NCI-H1417 treated with DMSO at 0.1 percent for 48 hours (cell line): Measurements from ENCODE around the gene SRA1.
"Not testable (repeated sequence)": the region's sequence is repeated elsewhere in the genome, so short reads cannot be mapped to it uniquely, and the experiment has no call there.

Experiments used
- DNase-seq: peaks from one replicate; lab custom pipeline; 2025; lab: John Stamatoyannopoulos, UW

Gene SRA1

DNA sequence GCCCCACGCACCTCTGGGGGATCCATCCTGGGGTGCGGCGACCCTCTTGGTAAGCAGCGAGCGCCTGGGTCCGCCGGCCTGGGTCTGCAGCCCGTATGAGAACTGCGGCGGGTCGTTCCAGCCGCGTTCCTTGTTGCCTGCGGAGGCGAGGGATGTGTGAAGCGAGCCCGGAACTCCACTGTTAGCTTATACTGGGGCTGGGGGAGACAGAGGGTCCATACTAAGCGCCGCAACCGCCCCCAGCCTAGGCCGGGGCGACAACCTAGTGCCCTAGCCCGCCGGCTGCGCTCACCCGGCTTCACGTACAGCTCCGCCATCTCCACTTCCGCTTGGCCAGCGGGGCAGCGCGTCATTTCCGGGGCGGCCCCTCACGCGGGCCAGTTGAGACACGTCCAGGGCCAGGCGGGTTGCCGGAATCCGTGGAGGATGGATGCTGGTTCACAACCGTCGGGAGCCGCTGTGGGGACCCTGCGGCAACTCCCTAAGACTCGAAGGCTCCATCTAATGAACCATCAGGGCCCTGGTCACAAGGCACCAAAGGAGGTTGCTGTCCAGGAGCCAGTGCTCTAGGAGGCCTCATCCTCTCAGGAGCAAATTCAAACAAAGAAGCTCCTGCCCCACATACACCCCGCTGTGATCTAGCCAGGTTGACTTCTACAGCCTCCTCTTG, at the start of gene SRA1:
Gene SRA1, minus strand, starts transcription at position 338 of the 670 bp plus-strand sequence. Its CDS starts 21 bp downstream, at position 317.
- DNase-seq = peak; percentile 49

GRCh38 chr5:140607031-140607430, 49.8 kb upstream of the SRA1 start:
- DNase-seq = no peak

DNA sequence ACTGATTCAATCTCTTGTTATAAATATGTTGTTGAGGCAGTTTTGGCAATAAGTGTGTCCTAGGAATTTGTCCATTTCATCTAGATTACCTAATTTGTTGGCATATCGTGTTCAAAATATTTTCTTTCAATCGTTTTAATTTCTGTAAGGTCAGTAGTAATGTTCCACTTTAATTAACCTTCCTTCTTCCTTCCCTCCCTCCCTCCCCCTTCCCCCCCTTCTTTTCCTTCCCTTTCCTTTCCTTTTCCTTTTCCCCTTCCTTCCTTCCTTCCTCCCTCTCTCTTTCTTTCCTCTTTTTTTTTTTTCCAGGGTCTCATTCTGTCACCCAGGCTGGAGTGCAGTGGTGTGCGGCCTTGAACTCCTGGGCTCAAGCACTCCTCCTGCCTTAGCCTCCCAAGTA, 48.6 kb upstream of the SRA1 start:
- DNase-seq = no peak

GRCh38 chr5:140603734-140604133, 46.5 kb upstream of the SRA1 start:
- no peak for DNase-seq

DNA sequence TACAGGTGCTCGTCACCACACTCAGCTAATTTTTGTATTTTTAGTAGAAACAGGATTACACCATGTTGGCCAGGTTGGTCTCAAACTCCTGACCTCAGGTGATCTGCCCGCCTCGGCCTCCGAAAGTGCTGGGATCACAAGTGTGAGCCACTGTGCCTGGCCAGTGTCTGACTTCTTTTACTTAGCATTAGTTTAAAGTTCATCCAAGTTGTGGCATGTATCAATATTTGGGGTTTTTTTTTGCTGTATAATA, 46.1 kb upstream of the SRA1 start:
- not testable (repeated sequence) for DNase-seq

- DNase-seq = no peak
Observed at GRCh38 chr5:140602147-140602546, 44.9 kb upstream of the SRA1 start.

DNA sequence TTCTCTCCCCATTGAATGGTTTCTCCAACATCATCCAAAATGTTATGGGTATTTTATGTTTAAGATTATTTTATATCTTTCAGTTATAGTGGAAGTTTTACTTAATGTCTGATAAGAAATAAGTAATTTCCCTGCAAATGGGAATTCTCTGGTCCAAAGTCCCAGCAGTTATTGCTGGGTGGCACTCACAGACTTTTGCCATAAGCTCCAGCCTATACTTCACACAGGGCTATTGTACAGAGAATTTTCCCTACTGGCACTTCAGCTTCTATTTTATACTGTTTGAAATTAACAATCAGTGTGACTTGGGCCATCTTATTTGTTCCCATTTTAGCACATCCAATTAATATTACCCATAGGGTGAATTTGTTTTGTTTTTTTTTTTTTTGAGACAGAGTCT, 42.8 kb upstream of the SRA1 start:
- DNase-seq = no peak

GRCh38 chr5:140598836-140599235, 41.6 kb upstream of the SRA1 start:
- DNase-seq = no peak

DNA sequence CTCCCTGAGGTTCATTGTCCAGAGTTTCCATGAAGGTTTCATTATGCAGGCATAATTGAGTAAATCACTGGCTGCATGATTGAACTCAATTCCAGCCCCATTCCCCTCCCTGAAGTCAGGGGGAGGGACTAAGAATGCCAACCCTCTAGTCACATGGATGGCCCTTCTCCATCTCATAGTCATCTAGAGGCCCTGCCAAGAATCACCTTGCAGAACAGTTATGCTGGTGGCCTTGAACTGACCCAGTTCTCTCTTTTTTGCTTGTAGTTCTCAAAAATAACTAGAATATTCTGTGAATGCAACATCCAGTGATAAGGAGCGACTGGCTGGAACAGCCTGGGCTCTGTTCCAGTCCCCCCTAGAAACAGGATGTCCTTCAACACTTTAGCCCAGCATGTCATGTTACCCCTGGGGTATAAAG, 39.1 kb upstream of the SRA1 start:
- no peak for DNase-seq

GRCh38 chr5:140595538-140596300, 38.4 kb upstream of the SRA1 start:
- no peak for DNase-seq

DNA sequence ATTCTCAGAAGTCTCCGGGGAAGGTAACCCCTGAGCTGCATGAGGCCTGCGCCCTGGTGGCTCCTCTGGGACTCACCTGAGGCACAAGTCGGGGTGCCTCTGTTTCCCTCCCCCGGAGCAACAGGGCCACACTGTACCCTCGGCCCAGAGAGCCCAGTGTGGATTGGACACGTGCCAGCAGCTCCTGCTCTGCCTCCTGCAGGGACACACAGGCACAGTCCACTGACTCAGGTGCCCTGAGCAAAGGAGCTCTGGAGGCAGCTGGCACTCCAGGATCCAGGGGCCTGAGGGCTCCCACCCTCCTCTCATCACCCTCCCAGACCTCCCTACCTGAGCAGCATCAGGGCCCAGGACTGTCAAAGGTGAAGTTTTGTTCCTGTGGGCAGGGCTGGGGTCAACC, 36.9 kb upstream of the SRA1 start:
- no peak for DNase-seq

DNA sequence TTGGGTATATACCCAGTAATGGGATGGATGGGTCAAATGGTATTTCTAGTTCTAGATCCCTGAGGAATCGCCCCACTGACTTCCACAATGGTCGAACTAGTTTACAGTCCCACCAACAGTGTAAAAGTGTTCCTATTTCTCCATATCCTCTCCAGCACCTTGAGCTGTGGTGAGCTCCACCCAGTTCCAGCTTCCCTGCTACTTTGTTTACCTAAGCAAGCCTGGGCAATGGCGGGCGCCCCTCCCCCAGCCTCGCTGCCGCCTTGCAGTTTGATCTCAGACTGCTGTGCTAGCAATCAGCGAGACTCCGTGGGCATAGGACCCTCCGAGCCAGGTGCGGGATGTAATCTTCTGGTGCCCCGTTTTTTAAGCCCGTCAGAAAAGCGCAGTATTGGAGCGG, 35.8 kb upstream of the SRA1 start:
- not testable (repeated sequence) for DNase-seq

GRCh38 chr5:140591747-140592372, 34.6 kb upstream of the SRA1 start:
- DNase-seq = no peak

DNA sequence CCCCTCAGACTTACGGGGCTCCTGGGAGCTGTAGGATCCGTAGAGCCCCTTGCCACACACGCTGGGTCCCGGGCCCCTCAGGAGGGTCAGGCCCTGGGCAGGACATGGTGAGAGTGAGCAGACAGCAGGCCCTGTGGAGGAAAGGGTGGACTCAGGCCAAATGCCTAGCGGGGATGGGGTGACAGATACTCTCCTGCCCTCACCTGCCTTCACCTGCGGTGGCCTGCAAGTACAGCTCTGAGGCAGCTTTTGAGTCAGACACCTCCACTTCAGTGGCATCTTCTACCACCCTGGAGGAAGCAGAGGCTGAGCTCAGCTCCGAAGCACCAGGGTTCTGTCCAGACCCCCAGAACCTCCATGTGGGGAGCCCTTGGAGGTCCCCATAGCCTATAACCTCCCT, 33.6 kb upstream of the SRA1 start:
- DNase-seq = no peak

DNA sequence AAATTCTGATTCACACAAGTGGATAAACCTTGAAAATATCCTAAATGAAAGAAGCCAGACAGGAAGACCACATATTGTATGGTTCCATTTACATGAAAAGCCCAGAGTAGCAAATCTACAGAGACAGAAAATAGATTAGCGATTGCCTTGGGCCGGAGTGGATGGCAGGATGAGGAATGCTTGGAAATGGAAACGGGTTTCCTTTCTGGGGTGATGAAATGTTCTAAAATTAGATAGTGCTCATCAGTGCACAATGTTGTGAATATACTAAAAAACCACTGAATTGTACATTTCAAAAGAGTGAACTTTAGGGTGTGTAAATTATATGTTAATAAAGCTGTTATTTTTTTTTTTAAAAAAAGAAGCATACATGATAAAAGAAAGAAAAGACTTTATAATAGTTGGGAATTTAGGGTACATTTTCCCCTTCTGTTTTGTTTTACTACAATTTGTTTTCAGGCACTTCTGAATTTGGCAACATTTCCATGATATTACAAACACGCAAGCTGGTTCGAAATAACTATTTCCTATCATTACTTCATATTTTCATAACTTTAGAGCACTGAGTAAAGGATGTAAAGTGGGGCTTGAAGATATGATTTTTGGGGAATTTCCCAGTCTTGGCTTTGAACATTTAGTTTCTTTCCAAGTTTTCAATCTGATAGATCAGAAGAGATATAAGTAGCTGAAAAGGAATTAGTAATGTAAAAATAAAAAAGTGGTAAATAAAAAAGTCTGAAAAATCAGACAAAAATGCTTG, 31.2 kb upstream of the SRA1 start:
- DNase-seq = no peak

DNA sequence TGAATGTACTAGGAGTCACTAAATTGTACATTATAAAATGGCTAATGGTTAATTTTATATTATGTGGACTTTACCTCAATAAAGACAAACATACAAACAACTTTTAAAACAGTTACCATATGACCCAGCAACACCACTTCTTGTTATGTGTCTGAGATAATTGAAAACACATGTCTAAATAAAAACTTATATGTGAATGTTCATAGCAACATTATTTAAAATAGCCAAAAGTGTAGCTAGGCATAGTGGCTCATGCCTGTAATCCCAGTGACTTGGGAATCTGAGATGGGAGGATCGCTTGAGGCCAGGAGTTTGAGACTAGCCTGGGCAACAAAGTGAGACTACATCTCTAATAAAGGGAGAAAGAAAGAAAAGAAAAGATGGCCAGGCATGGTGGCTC, 30.2 kb upstream of the SRA1 start:
- no peak for DNase-seq

DNA sequence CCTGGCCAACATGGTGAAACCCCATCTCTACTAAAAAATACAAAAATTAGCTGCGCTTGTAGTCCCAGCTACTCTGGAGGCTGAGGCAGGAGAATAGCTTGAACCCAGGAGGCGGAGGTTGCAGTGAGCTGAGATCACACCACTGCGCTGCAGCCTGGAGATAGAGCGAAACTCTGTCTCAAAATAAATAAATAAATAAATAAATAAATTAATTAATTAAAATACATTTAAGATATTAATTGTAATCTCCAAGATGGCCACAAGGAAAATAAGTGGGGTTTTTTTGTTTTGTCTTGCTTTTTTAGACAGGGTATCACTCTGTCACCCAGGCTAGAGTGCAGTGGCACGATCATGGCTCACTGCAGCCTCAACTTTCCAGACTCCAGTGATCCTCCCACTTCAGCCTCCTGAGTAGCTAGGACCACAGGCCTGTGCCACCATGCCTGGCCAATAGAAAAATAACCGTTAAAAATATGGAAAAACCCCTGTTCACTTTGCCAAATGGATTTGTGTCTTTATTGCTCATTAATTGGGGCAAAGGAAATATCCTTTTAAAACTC, 22.0 kb upstream of the SRA1 start:
- DNase-seq = not testable (repeated sequence)

GRCh38 chr5:140576776-140577201, 19.5 kb upstream of the SRA1 start:
- DNase-seq = no peak

DNA sequence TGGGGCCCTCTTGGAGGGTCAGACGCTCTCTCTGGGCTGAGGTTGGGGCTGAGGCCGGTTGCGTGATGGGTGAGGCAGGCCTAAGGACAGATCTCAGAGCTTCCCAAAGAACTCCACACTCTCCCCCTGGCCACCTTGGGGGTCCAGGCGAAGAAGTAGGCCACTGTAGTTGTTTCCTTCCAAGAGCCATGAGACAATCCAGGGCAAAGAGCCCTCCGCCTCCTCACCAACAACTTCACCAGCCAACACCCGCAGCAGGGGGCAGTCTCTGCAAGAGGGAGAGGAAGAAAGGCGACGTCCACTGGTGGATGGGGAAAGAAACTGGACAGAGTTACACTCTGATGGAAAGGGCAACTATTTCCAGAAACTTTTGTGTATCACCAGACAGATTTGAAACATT, 18.0 kb upstream of the SRA1 start:
- DNase-seq = no peak

DNA sequence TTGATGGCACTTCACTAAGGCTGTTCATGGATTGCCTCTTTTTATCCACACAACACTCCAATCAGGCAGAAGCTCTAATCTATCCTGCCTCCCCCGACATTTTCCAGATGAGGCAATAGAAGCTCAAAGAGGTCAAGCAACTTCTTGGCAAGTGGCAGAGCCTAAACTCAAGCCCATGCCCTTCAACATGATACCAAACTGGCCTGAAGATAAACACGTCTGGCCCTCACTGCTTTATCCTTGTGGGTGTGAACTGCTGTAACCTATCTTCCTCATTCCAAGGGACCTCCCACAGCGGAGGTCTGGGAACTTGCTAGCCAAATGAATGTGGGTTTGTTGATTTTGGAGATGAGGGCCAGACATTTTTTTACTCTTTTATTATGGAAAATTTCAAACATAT, 16.9 kb upstream of the SRA1 start:
- DNase-seq = no peak

- no peak for DNase-seq
Observed at GRCh38 chr5:140573683-140574082, 16.4 kb upstream of the SRA1 start.

GRCh38 chr5:140571105-140571504, 13.8 kb upstream of the SRA1 start:
- no peak for DNase-seq
